Breast epithelium (tissue), 4 donors: ENCODE measurements around the gene ADAMTSL4. TPM values are rescaled to one million over a fixed set of nuclear protein-coding genes. Genes with fewer than 3 reads are reported as not detected.

ENCODE experiments used
- DNase-seq, 2 donors: peaks; one replicate each; pipeline ENCODE4 v3.0.0-alpha.2; 2019; ENCODE audit warnings: low spot score in 2 of 2
- H3K27ac ChIP-seq, 2 donors: fragments of 200-600 bp; sonication (generic) in 1 of 2; one replicate each; pipeline ENCODE4 v1.5.1; 2016 to 2019; ENCODE audit warnings: mild to moderate bottlenecking in 1 of 2
- H3K27me3 ChIP-seq, 2 donors: fragments of 200-600 bp; sonication (generic) in 1 of 2; one replicate each; pipeline versions ENCODE4 v1.5.1 to v1.6.0; 2017 to 2019; ENCODE audit warnings: control low read depth in 1 of 2, mild to moderate bottlenecking in 1 of 2
- H3K36me3 ChIP-seq: fragments of 200-600 bp; one replicate; pipeline ENCODE4 v1.5.1; 2019
- H3K4me1 ChIP-seq, 2 donors: fragments of 200-600 bp; sonication (generic); one replicate each; pipeline ENCODE4 v1.5.1; 2016 to 2019; ENCODE audit warnings: control low read depth in 1 of 2
- H3K4me3 ChIP-seq, 3 donors: fragments of 200-600 bp; sonication (generic); 1 replicate in 2 of 3; 2 replicates in 1 of 3; pipeline ENCODE4 v1.5.1; 2016 to 2019; ENCODE audit warnings: mild to moderate bottlenecking in 3 of 3, moderate library complexity in 2 of 3
- H3K9me3 ChIP-seq, 2 donors: fragments of 200-600 bp; sonication (generic) in 1 of 2; one replicate each; pipeline ENCODE4 v1.5.1; 2016 to 2019; ENCODE audit warnings: control low read depth in 1 of 2
- POLR2A ChIP-seq: fragments of 450-650 bp; IDR thresholded peaks from one replicate; pipeline ENCODE4 v1.6.1; 2016; ENCODE audit warnings: antibody characterized with exemption, mild to moderate bottlenecking, moderate library complexity
- POLR2AphosphoS5 ChIP-seq, 3 donors: sonication (generic); formaldehyde crosslinking; IDR thresholded peaks; one replicate each; pipeline ENCODE4 v1.6.1; 2017; ENCODE audit warnings: antibody characterized with exemption in 3 of 3
- intact Hi-C: fragments of 100-400 bp; cut with DNase I; formaldehyde crosslinking; loops from one replicate; pipeline ENCODE4 v1.15.1; 2023; ENCODE audit warnings: low total_unique reads
- total RNA-seq, 3 donors: library from RNA; depleted of rRNA; stranded (reverse); fragments of >200 nt; gene quantifications; one replicate each; pipeline ENCODE4 v1.1.0, GENCODE V29; 2016
- TF ChIP-seq, protein P1 (sequence below), 3 donors: fragments of 450-650 bp; IDR thresholded peaks; one replicate each; pipeline ENCODE4 v1.5.1; 2016 to 2017; ENCODE audit warnings: antibody characterized with exemption in 3 of 3, mild to moderate bottlenecking in 3 of 3, moderate library complexity in 3 of 3

ADAMTSL4 gene
- total RNA-seq, 3 donors from 2014 or later, result 11.3 to 31.8 (median 30.2) TPM

DNA sequence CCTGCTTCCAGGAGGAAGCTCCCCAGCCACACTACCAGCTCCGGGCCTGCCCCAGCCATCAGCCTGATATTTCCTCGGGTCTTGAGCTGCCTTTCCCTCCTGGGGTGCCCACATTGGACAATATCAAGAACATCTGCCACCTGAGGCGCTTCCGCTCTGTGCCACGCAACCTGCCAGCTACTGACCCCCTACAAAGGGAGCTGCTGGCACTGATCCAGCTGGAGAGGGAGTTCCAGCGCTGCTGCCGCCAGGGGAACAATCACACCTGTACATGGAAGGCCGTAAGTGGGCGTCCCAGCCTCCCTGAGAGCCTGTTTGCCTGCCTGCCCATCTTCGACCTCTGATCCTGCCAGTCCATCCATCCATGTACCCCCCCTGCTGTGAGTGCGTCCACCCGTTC, 37.7 kb upstream of the ADAMTSL4 start:
- TF ChIP-seq POLR2A (no peak), POLR2AphosphoS5 (IDR thresholded peaks at IDR 0.05) (no peak)
- TF ChIP-seq, protein P1, sequence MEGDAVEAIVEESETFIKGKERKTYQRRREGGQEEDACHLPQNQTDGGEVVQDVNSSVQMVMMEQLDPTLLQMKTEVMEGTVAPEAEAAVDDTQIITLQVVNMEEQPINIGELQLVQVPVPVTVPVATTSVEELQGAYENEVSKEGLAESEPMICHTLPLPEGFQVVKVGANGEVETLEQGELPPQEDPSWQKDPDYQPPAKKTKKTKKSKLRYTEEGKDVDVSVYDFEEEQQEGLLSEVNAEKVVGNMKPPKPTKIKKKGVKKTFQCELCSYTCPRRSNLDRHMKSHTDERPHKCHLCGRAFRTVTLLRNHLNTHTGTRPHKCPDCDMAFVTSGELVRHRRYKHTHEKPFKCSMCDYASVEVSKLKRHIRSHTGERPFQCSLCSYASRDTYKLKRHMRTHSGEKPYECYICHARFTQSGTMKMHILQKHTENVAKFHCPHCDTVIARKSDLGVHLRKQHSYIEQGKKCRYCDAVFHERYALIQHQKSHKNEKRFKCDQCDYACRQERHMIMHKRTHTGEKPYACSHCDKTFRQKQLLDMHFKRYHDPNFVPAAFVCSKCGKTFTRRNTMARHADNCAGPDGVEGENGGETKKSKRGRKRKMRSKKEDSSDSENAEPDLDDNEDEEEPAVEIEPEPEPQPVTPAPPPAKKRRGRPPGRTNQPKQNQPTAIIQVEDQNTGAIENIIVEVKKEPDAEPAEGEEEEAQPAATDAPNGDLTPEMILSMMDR (IDR thresholded peaks at IDR 0.05), result no peak
- no peak for DNase-seq
- Histone ChIP-seq H3K27ac (no peak overlapping the region), H3K4me3 (no peak overlapping the region), H3K4me1 (no peaks in the 10 kb centered on the region), H3K27me3 (no peaks in the 10 kb centered on the region), H3K36me3 (no peaks in the 10 kb centered on the region), H3K9me3 (no peaks in the 10 kb centered on the region)
- intact Hi-C loops, result no loop called here

DNA sequence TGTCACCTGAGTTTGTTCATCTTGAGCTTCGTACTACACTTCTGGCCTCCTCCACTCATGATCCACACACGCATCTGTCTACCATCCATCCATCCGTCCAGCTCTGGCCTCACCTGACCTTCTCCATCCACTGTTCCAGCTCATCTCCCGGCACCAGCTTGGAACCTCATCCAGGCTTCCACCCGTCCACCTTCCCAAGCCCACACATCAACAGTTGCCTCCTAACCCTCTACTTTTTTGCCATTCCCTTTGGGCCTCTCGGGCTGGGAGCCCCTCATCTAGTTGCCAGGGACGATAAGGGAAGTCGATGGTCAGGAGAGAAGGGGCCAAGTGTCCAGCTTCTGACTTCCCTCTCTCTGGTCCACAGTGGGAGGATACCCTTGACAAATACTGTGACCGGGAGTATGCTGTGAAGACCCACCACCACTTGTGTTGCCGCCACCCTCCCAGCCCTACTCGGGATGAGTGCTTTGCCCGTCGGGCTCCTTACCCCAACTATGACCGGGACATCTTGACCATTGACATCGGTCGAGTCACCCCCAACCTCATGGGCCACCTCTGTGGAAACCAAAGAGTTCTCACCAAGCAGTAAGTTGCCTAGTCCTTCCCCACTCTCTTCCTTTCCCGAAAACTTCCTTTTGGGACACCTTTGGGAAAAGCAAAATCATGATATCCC, 37.1 kb upstream of the ADAMTSL4 start:
- H3K27me3 ChIP-seq, result no peaks in the 10 kb centered on the region
- H3K36me3 ChIP-seq, result no peaks in the 10 kb centered on the region
- TF ChIP-seq POLR2AphosphoS5 (IDR thresholded peaks at IDR 0.05), result no peak
- no peak for TF ChIP-seq POLR2A
- TF ChIP-seq, protein P1 (IDR thresholded peaks at IDR 0.05), result no peak
- no peak overlapping the region for H3K27ac ChIP-seq
- no peaks in the 10 kb centered on the region for H3K9me3 ChIP-seq
- no peak overlapping the region for H3K4me3 ChIP-seq
- H3K4me1 ChIP-seq, result no peaks in the 10 kb centered on the region
- intact Hi-C loops, result no loop called here
- no peak for DNase-seq

DNA sequence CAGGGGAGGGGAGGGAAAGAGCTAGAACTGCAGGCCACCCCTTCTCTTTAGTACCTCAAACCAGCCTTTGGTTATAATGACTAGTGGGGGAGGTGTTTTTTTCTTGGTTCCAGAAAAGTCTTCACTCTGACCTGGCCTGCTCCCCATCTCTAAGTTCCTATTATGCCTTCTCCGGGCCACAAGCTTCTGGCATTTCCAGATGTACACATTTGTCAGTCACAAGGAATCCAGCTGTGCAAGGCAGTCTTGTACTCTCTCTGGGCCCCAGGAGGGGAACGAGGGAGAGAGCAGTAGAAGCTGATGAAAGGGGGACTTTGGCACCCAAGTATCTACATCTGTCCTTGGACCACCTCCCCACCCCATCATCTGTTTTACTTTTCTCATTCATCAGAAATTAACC, 36.4 kb upstream of the ADAMTSL4 start:
- DNase-seq, result no peak
- Histone ChIP-seq H3K27me3 (no peaks in the 10 kb centered on the region), H3K4me1 (no peaks in the 10 kb centered on the region), H3K27ac (no peak overlapping the region), H3K4me3 (no peak overlapping the region), H3K9me3 (no peaks in the 10 kb centered on the region), H3K36me3 (no peaks in the 10 kb centered on the region)
- intact Hi-C loops, result no loop called here
- TF ChIP-seq, protein P1 (IDR thresholded peaks at IDR 0.05), result no peak
- TF ChIP-seq POLR2A (no peak), POLR2AphosphoS5 (IDR thresholded peaks at IDR 0.05) (no peak)

DNA sequence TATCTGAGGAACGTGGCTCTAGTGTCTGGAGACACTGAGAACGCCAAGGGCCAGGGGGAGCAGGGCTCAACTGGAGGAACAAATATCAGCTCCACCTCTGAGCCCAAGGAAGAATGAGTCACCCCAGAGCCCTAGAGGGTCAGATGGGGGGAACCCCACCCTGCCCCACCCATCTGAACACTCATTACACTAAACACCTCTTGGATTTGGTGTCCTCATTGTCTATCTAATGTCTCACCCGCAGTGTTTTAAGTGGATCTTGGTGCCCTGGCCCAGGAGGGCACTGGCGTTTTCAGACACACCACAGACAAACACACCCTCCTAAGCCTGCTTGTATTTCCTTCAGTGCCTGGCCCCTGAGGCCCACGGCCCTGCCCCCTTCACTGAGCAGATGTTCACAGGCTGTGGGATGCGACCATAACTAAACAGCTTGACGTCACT, 35.8 kb upstream of the ADAMTSL4 start:
- Histone ChIP-seq H3K36me3 (no peaks in the 10 kb centered on the region), H3K27me3 (no peaks in the 10 kb centered on the region), H3K4me3 (no peak overlapping the region), H3K4me1 (no peaks in the 10 kb centered on the region), H3K9me3 (no peaks in the 10 kb centered on the region), H3K27ac (no peak overlapping the region)
- no peak for DNase-seq
- TF ChIP-seq, protein P1 (IDR thresholded peaks at IDR 0.05), result no peak
- TF ChIP-seq POLR2AphosphoS5 (IDR thresholded peaks at IDR 0.05), result no peak
- TF ChIP-seq POLR2A, result no peak
- intact Hi-C loops, result no loop called here

DNA sequence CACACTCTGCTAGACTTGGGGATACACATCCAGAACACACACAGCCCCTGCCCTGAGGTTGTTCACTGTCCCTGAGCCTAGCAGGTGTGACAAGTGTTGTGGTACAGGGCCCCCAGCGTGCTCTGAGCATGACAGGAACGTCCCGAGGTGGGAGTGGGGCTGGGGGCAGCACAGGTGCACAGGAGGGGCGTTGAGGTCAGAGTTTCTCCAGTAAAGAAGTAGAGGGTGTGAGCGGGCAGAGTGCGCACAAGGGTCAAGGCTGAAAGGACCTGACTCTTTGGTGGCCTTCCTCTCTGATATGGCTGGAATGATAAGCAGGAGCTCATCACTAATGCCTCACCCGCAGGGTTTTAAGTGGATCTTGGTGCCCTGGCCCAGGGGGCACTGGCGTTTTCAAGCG, 34.9 kb upstream of the ADAMTSL4 start:
- Histone ChIP-seq H3K4me1 (no peaks in the 10 kb centered on the region), H3K27ac (no peak overlapping the region), H3K4me3 (no peak overlapping the region), H3K9me3 (no peaks in the 10 kb centered on the region), H3K36me3 (no peaks in the 10 kb centered on the region), H3K27me3 (no peaks in the 10 kb centered on the region)
- no peak for TF ChIP-seq POLR2A
- TF ChIP-seq POLR2AphosphoS5 (IDR thresholded peaks at IDR 0.05), result no peak
- TF ChIP-seq, protein P1 (IDR thresholded peaks at IDR 0.05), result no peak
- DNase-seq, result no peak
- intact Hi-C loops, result no loop called here
